T47D (cell line): Measurements from ENCODE around the gene ZFAND2A.
"Not testable (repeated sequence)": the region's sequence is repeated elsewhere in the genome, so short reads cannot be mapped to it uniquely, and the experiment has no call there.

Experiments used
- DNase-seq, 2 experiments: peaks; one replicate each; pipeline versions ENCODE4 v3.0.0 to v3.0.0-alpha.2; 2011 to 2012; ENCODE audit warnings: low read depth in 1 of 2, low spot score in 1 of 2
- JUND ChIP-seq: IDR thresholded peaks from 2 replicates; pipeline ENCODE4 v1.6.1; 2012; ENCODE audit warnings: low read depth
- in situ Hi-C: cut with HindIII; loops from 2 replicates; pipeline ENCODE4 v1.10.0; 2016; ENCODE audit warnings: low sequenced_read_pairs, low pct_unique_long_range_greater_than_20kb

ZFAND2A gene

GRCh38 chr7:1189986-1190772 is 30.2 kb upstream of the ZFAND2A start:
- in situ Hi-C loops = no loop called here
- DNase-seq = no peak
- no peak for TF ChIP-seq JUND

GRCh38 chr7:1188720-1189294 is 28.8 kb upstream of the ZFAND2A start:
- TF ChIP-seq JUND = no peak
- no peak for DNase-seq
- in situ Hi-C loops = no loop called here

GRCh38 chr7:1187127-1187526 is 27.1 kb upstream of the ZFAND2A start:
- in situ Hi-C loops = no loop called here
- no peak for DNase-seq
- TF ChIP-seq JUND = no peak

GRCh38 chr7:1181640-1182039 is 21.6 kb upstream of the ZFAND2A start:
- DNase-seq = no peak
- in situ Hi-C loops = no loop called here
- TF ChIP-seq JUND = no peak

- no peak for TF ChIP-seq JUND
- in situ Hi-C loops = no loop called here
- no peak for DNase-seq
Observed at GRCh38 chr7:1181031-1181430, 21.0 kb upstream of the ZFAND2A start.

GRCh38 chr7:1176891-1177373 is 16.9 kb upstream of the ZFAND2A start:
- peak; percentile 49 to 84 for DNase-seq
- no peak for TF ChIP-seq JUND
- in situ Hi-C loops = no loop called here

GRCh38 chr7:1175967-1176851 is 16.2 kb upstream of the ZFAND2A start:
- TF ChIP-seq JUND = no peak
- in situ Hi-C loops = no loop called here
- DNase-seq = peak; percentile 73 to 84

GRCh38 chr7:1175597-1175966 is 15.6 kb upstream of the ZFAND2A start:
- no peak for TF ChIP-seq JUND
- no peak for DNase-seq
- in situ Hi-C loops = no loop called here

- no peak for TF ChIP-seq JUND
- in situ Hi-C loops = no loop called here
- no peak for DNase-seq
Observed at GRCh38 chr7:1174881-1175596, 15.0 kb upstream of the ZFAND2A start.

- in situ Hi-C loops = no loop called here
- DNase-seq = no peak
- TF ChIP-seq JUND = no peak
Observed at GRCh38 chr7:1174002-1174401, 14.0 kb upstream of the ZFAND2A start.

- DNase-seq = no peak
- TF ChIP-seq JUND = no peak
- in situ Hi-C loops = no loop called here
Observed at GRCh38 chr7:1172666-1173523, 12.9 kb upstream of the ZFAND2A start.

- in situ Hi-C loops = not testable (repeated sequence)
- peak in 1 of 2 experiments; percentile 43 for DNase-seq
Observed at GRCh38 chr7:1171516-1171915, 11.5 kb upstream of the ZFAND2A start.
